GM12878 (cell line): ENCODE data around the gene INAFM1. TPM values are rescaled to one million over a fixed set of nuclear protein-coding genes. Genes with fewer than 3 reads are reported as not detected.
A peak's percentile ranks its signal among the peaks of the same experiment; 100 is the strongest.

Experiments used
- ASH2L ChIP-seq: fragments of 300-600, 200-600 bp; sonication (generic); IDR thresholded peaks from 2 replicates; pipeline ENCODE4 v1.6.1; 2017; ENCODE audit warnings: low read depth, mild to moderate bottlenecking, borderline replicate concordance
- BCLAF1 ChIP-seq: fragments of 450-650 bp; IDR thresholded peaks from 2 replicates; pipeline ENCODE4 v1.6.1; 2017; ENCODE audit warnings: antibody characterized with exemption, mild to moderate bottlenecking, moderate library complexity
- CBX3 ChIP-seq: fragments of 200-600 bp; sonication (generic); IDR thresholded peaks from 2 replicates; pipeline ENCODE4 v1.6.1; 2016; ENCODE audit warnings: low read depth, borderline replicate concordance
- CEBPZ ChIP-seq: fragments of 150-350 bp; IDR thresholded peaks from 2 replicates; pipeline ENCODE4 v1.6.1; 2016; ENCODE audit warnings: low read depth, low read length
- CUX1 ChIP-seq: IDR thresholded peaks from 2 replicates; pipeline ENCODE4 v1.6.1; 2012; ENCODE audit warnings: improper control_type of control experiment, low read depth, low read length; ENCODE audit not compliant: insufficient replicate concordance
- EGR1 ChIP-seq, 2 experiments: IDR thresholded peaks; 1 replicate in 1 of 2; 2 replicates in 1 of 2; pipeline ENCODE4 v1.6.1; 2011 to 2012; ENCODE audit warnings: low read depth in 2 of 2, low read length in 2 of 2, borderline replicate concordance in 1 of 2, mild to moderate bottlenecking in 1 of 2, moderate library complexity in 1 of 2
- EP300 ChIP-seq, 2 experiments: fragments of 150-350 bp in 1 of 2; IDR thresholded peaks; 2 replicates each; pipeline ENCODE4 v1.6.1; 2011 to 2012; ENCODE audit warnings: low read depth in 2 of 2, low read length in 2 of 2, borderline replicate concordance in 1 of 2, improper control_type of control experiment in 1 of 2, inconsistent platforms in 1 of 2; ENCODE audit not compliant: control insufficient read depth in 1 of 2
- MTA2 ChIP-seq: fragments of 450-650 bp; IDR thresholded peaks from 2 replicates; pipeline ENCODE4 v1.6.1; 2016; ENCODE audit warnings: low read depth, mild to moderate bottlenecking, moderate library complexity
- MTA3 ChIP-seq: IDR thresholded peaks from 2 replicates; pipeline ENCODE4 v1.6.1; 2012; ENCODE audit warnings: low read length, inconsistent platforms, borderline replicate concordance
- NR2F1 ChIP-seq: fragments of 450-650 bp; conservative IDR thresholded peaks from 2 replicates; pipeline ENCODE4 v1.6.1; 2017; ENCODE audit warnings: mild to moderate bottlenecking
- NRF1 ChIP-seq: conservative IDR thresholded peaks from 2 replicates; pipeline ENCODE4 v1.6.1; 2011; ENCODE audit warnings: mild to moderate bottlenecking, low read depth, low read length, improper control_type of control experiment
- PKNOX1 ChIP-seq: fragments of 450-650 bp; IDR thresholded peaks from 2 replicates; pipeline ENCODE4 v1.6.1; 2016; ENCODE audit warnings: mild to moderate bottlenecking
- ZNF622 ChIP-seq: fragments of 450-650 bp; IDR thresholded peaks from 2 replicates; pipeline ENCODE4 v1.6.1; 2017; ENCODE audit warnings: mild to moderate bottlenecking, inconsistent platforms
- polyA plus RNA-seq, 11 experiments: library from polyadenylated mRNA; depleted of rRNA in 4 of 11; unstranded in 6 of 11; stranded (reverse) in 5 of 11; fragments of >200 nt; fragmentation: Nextera tagmentation in 4 of 11; fragmentation: Illumina TruSeq in 1 of 11; extraction: Ambion mirVana in 4 of 11; extraction: Trizol in 1 of 11; gene quantifications; 1 replicate in 1 of 11; 2 replicates in 10 of 11; pipeline versions ENCODE4 v1.2.1 to v1.2.3, GENCODE V29; 2011 to 2016; ENCODE audit warnings: inconsistent platforms in 2 of 11, missing spikeins in 2 of 11, low read depth in 1 of 11
- total RNA-seq, 4 experiments: library from RNA; depleted of rRNA in 3 of 4; stranded (reverse); fragments of >200 nt in 3 of 4; fragmentation: Illumina TruSeq in 1 of 4; extraction: Trizol in 1 of 4; gene quantifications; 2 replicates each; pipeline versions ENCODE4 v1.2.1 to v1.2.3, GENCODE V29; 2013 to 2021

Gene INAFM1
- total and polyA plus RNA-seq, 10 of the 15 experiments (the other 5 are each of a cell fraction or from before 2014, with no cell fraction given), result 0.57 to 6.8 (median 1.1) TPM; not detected in 1

GRCh38 chr19:47305309-47305751, 30.6 kb downstream of the INAFM1 start (continued):
- no peak for TF ChIP-seq CEBPZ
- no peak for TF ChIP-seq BCLAF1
- TF ChIP-seq ZNF622, result no peak
- TF ChIP-seq MTA2, result peak; percentile 52
- no peak for TF ChIP-seq CBX3
- TF ChIP-seq CUX1, result no peak
- no peak for TF ChIP-seq PKNOX1
- TF ChIP-seq NRF1, result no peak
- peak; percentile 45; the same call in 1 of the 2 replicates for TF ChIP-seq NR2F1
- TF ChIP-seq EP300 (IDR thresholded peaks at IDR 0.05; ENCODE audit: borderline replicate concordance in 1 of 2, control insufficient read depth in 1 of 2, low read depth in 2 of 2, low read length in 2 of 2), result 0 out of 4 replicates have a peak, but pooled peaks of 1 of the 2 experiments have one; percentile 31
- no peak for TF ChIP-seq EGR1 (IDR thresholded peaks at IDR 0.05; ENCODE audit: borderline replicate concordance in 1 of 2, low read depth in 2 of 2, low read length in 2 of 2)
- TF ChIP-seq ASH2L, result no peak
- no peak for TF ChIP-seq MTA3
